GM12878 (cell line): ENCODE data around the gene KAT2B. TPM values are rescaled to one million over a fixed set of nuclear protein-coding genes. Genes with fewer than 3 reads are reported as not detected.

Source experiments
- ATAC-seq: fragments of 200-7000 bp; cut with Tn5 transposase; 3 replicates; pipeline ENCODE4 v1.9.1; 2020; ENCODE audit warnings: mild to moderate bottlenecking, moderate library complexity
- Bru-seq: library from RNA; stranded (reverse); fragments of 400-500 nt; gene quantifications from one replicate; lab custom pipeline; 2021; lab: Mats Ljungman, UMichigan
- BruChase-seq, 2 experiments: library from RNA; stranded (reverse); fragments of 400-500 nt; gene quantifications; one replicate each; lab custom pipeline; 2021; lab: Mats Ljungman, UMichigan
- BruUV-seq: library from RNA; stranded (reverse); fragments of 400-500 nt; replicated peaks from 2 replicates; lab custom pipeline; 2021; lab: Mats Ljungman, UMichigan
- CTCF ChIA-PET: fragments of 300-600 bp; sonication (Branson Sonifier 250); formaldehyde crosslinking; extraction: SDS; loops from one replicate; lab custom pipeline; 2021; ENCODE audit warnings: inconsistent platforms; lab: Yijun Ruan, JAX
- POLR2A ChIA-PET: fragments of 350-600 bp; formaldehyde crosslinking; extraction: SDS; loops from one replicate; lab custom pipeline; 2021; ENCODE audit warnings: inconsistent platforms; lab: Charles Lee
- RAD21 ChIA-PET: fragments of 300-600 bp; sonication (Branson Sonifier 250); formaldehyde crosslinking; loops from one replicate; lab custom pipeline; 2023; ENCODE audit warnings: antibody characterized with exemption; ENCODE audit not compliant: unreplicated experiment; lab: Charles Lee
- SMC1A ChIA-PET: fragments of 300-600 bp; sonication (Branson Sonifier 250); formaldehyde crosslinking; loops from one replicate; lab custom pipeline; 2023; ENCODE audit not compliant: unreplicated experiment, uncharacterized antibody; lab: Charles Lee
- DNase-seq: peaks from one replicate; pipeline ENCODE4 v3.0.0-alpha.2; 2011; ENCODE audit warnings: low read depth, low spot score
- FAIRE-seq: peaks from 3 replicates; lab custom pipeline; 2011; peaks lifted over from hg19 to GRCh38; lab: Jason Lieb, UNC
- H2AFZ ChIP-seq: 2 replicates; pipeline ENCODE4 v1.6.0; 2011; ENCODE audit warnings: low read depth, low read length, control low read depth; ENCODE audit not compliant: control insufficient read depth
- H3K27ac ChIP-seq: 2 replicates; pipeline ENCODE4 v1.5.1; 2011; ENCODE audit warnings: control low read depth; ENCODE audit not compliant: control insufficient read depth, insufficient read depth
- H3K27me3 ChIP-seq, 2 experiments: replicated peaks in 1 of 2; 2 replicates each; pipeline versions ENCODE4 v1.6.0 to v1.6.1; 2011; ENCODE audit warnings: low read length in 1 of 2; ENCODE audit not compliant: control insufficient read depth in 2 of 2, insufficient read depth in 2 of 2
- H3K36me3 ChIP-seq, 2 experiments: 2 replicates each; pipeline ENCODE4 v1.5.1; 2011; ENCODE audit warnings: low read length in 1 of 2; ENCODE audit not compliant: control insufficient read depth in 2 of 2, insufficient read depth in 2 of 2
- H3K4me1 ChIP-seq: 2 replicates; pipeline ENCODE4 v1.6.1; 2011; ENCODE audit warnings: mild to moderate bottlenecking, low read length, moderate library complexity, mixed read lengths; ENCODE audit not compliant: control insufficient read depth, insufficient read depth
- H3K4me2 ChIP-seq: 2 replicates; pipeline ENCODE4 v1.6.0; 2011; ENCODE audit warnings: control low read depth; ENCODE audit not compliant: control insufficient read depth, insufficient read depth
- H3K4me3 ChIP-seq: fragments of 200-600 bp; sonication (generic); 2 replicates; pipeline ENCODE4 v1.5.1; 2016
- H3K79me2 ChIP-seq: 2 replicates; pipeline ENCODE4 v1.6.0; 2011; ENCODE audit warnings: low read length; ENCODE audit not compliant: control insufficient read depth, insufficient read depth
- H3K9ac ChIP-seq: 2 replicates; pipeline ENCODE4 v1.8.0; 2011; ENCODE audit warnings: low read length, control low read depth, mixed read lengths; ENCODE audit not compliant: control insufficient read depth, insufficient read depth
- H3K9me3 ChIP-seq: replicated peaks from 3 replicates; pipeline ENCODE4 v1.5.1; 2011; ENCODE audit warnings: mild to moderate bottlenecking, low read length; ENCODE audit not compliant: control insufficient read depth, insufficient read depth
- H4K20me1 ChIP-seq: 2 replicates; pipeline ENCODE4 v1.6.0; 2011; ENCODE audit not compliant: control insufficient read depth, insufficient read depth
- CBX5 ChIP-seq: sonication (generic); IDR thresholded peaks from 2 replicates; pipeline ENCODE4 v1.6.1; 2016; ENCODE audit warnings: low read depth, moderate library complexity, mild to moderate bottlenecking, inconsistent platforms
- CTCF ChIP-seq, 3 experiments: IDR thresholded peaks in 2 of 3; conservative IDR thresholded peaks in 1 of 3; 2 replicates each; pipeline ENCODE4 v1.5.1; 2011; ENCODE audit warnings: low read depth in 3 of 3, low read length in 3 of 3, mild to moderate bottlenecking in 3 of 3, control low read depth in 2 of 3, moderate library complexity in 2 of 3, inconsistent platforms in 1 of 3, mixed read lengths in 1 of 3; ENCODE audit not compliant: control insufficient read depth in 2 of 3, insufficient read depth in 1 of 3; ENCODE audit errors: extremely low read depth in 1 of 3
- E2F8 ChIP-seq: fragments of 450-650 bp; IDR thresholded peaks from 2 replicates; pipeline ENCODE4 v1.6.1; 2018; ENCODE audit warnings: mild to moderate bottlenecking, low read depth, moderate library complexity; ENCODE audit not compliant: partially characterized antibody
- ETV6 ChIP-seq, 2 experiments: fragments of 450-650 bp in 1 of 2; IDR thresholded peaks in 1 of 2; conservative IDR thresholded peaks in 1 of 2; 2 replicates each; pipeline ENCODE4 v1.6.1; 2014; ENCODE audit warnings: antibody characterized with exemption in 1 of 2, borderline replicate concordance in 1 of 2, low read depth in 1 of 2, mild to moderate bottlenecking in 1 of 2, moderate library complexity in 1 of 2
- HSF1 ChIP-seq: fragments of 150-350 bp; IDR thresholded peaks from 2 replicates; pipeline ENCODE4 v1.6.1; 2014; ENCODE audit warnings: mild to moderate bottlenecking, low read depth, low read length
- POLR2AphosphoS2 ChIP-seq: IDR thresholded peaks from 2 replicates; pipeline ENCODE4 v1.6.1; 2011; ENCODE audit warnings: low read depth, mild to moderate bottlenecking, low read length, improper control_type of control experiment, moderate library complexity
- SPI1 ChIP-seq: IDR thresholded peaks from 2 replicates; pipeline ENCODE4 v1.6.1; 2011; ENCODE audit warnings: low read depth, mild to moderate bottlenecking, low read length, moderate library complexity, borderline replicate concordance; ENCODE audit not compliant: insufficient read depth
- TCF3 ChIP-seq: IDR thresholded peaks from 2 replicates; pipeline ENCODE4 v1.6.1; 2012; ENCODE audit warnings: low read depth, mild to moderate bottlenecking, low read length, borderline replicate concordance; ENCODE audit not compliant: insufficient read depth
- ZNF384 ChIP-seq: IDR thresholded peaks from 2 replicates; pipeline ENCODE4 v1.6.1; 2012; ENCODE audit warnings: low read depth, mild to moderate bottlenecking, low read length, improper control_type of control experiment, borderline replicate concordance
- WGBS: methylation state at CpG from one replicate; pipeline ENCODE4 v1.1.6; 2016; ENCODE audit warnings: low lambda C conversion rate; ENCODE audit not compliant: insufficient replicate concordance, insufficient coverage; ENCODE audit errors: missing lambda C conversion rate; 5-methylcytosine and 5-hydroxymethylcytosine counted together
- in situ Hi-C: fragments of 300-500 bp; cut with MboI; formaldehyde crosslinking; loops from 9 replicates; pipeline ENCODE4 v1.14.3; 2018; ENCODE audit warnings: mixed read lengths
- intact Hi-C: fragments of 100-400 bp; cut with micrococcal nuclease; formaldehyde crosslinking; loops from one replicate; pipeline ENCODE4 v1.14.2; 2022; ENCODE audit not compliant: unreplicated experiment
- long read RNA-seq, 2 experiments: library from polyadenylated mRNA; unstranded; transcript quantifications; one replicate each; pipeline ENCODE4 v2.0.0, GENCODE V29; 2019 to 2020
- polyA minus RNA-seq, 3 experiments: library from RNA; depleted of rRNA, polyadenylated mRNA; stranded (reverse); fragments of >200 nt; gene quantifications; 2 replicates each; pipeline ENCODE4 v1.2.3, GENCODE V29; 2011
- polyA plus RNA-seq, 11 experiments: library from polyadenylated mRNA; depleted of rRNA in 4 of 11; unstranded in 6 of 11; stranded (reverse) in 5 of 11; fragments of >200 nt; fragmentation: Nextera tagmentation in 4 of 11; fragmentation: Illumina TruSeq in 1 of 11; extraction: Ambion mirVana in 4 of 11; extraction: Trizol in 1 of 11; gene quantifications; 1 replicate in 1 of 11; 2 replicates in 10 of 11; pipeline versions ENCODE4 v1.2.1 to v1.2.3, GENCODE V29; 2011 to 2016; ENCODE audit warnings: inconsistent platforms in 2 of 11, missing spikeins in 2 of 11, low read depth in 1 of 11
- total RNA-seq, 4 experiments: library from RNA; depleted of rRNA in 3 of 4; stranded (reverse); fragments of >200 nt in 3 of 4; fragmentation: Illumina TruSeq in 1 of 4; extraction: Trizol in 1 of 4; gene quantifications; 2 replicates each; pipeline versions ENCODE4 v1.2.1 to v1.2.3, GENCODE V29; 2013 to 2021

The KAT2B gene
- 44.8 and 48.3 TPM in 2 replicates for total RNA-seq (2013; cell fraction: nucleolus; rRNA removed)
- 10.4 and 14.0 TPM in 2 replicates for total RNA-seq (2014; rRNA removed)
- 12.1 and 13.4 TPM in 2 replicates for total RNA-seq (2014; rRNA removed; fragmentation: Illumina TruSeq; extraction: Trizol)
- total RNA-seq (2021): 11.5 and 14.3 TPM in 2 replicates
- polyA plus RNA-seq (2011; ENCODE audit: low read depth): 3.4 TPM
- 15.2 and 24.0 TPM in 2 replicates for polyA plus RNA-seq (2011; rRNA removed)
- polyA plus RNA-seq (2011; cell fraction: cytosol; rRNA removed): 6.7 and 7.6 TPM in 2 replicates
- polyA plus RNA-seq (2011; cell fraction: nucleus; rRNA removed): 17.9 and 18.1 TPM in 2 replicates
- 5.1 and 6.6 TPM in 2 replicates for polyA plus RNA-seq (2012)
- 15.2 and 18.8 TPM in 2 replicates for polyA plus RNA-seq (2014; fragmentation: Illumina TruSeq; extraction: Trizol)
- 1 to 10 TPM; 2.9 to 4.3 TPM for polyA plus RNA-seq (2014; fragmentation: Nextera tagmentation; extraction: Ambion mirVana)
- 7.3 and 9.9 TPM in 2 replicates for polyA plus RNA-seq (2014; rRNA removed)
- 1 to 10 TPM; 3.7 to 4.3 TPM for polyA plus RNA-seq (2016; fragmentation: Nextera tagmentation; extraction: Ambion mirVana)
- 12.5 and 17.3 TPM in 2 replicates for polyA minus RNA-seq (2011; rRNA and poly(A)+ RNA removed)
- 3.9 and 7.5 TPM in 2 replicates for polyA minus RNA-seq (2011; cell fraction: cytosol; rRNA and poly(A)+ RNA removed)
- polyA minus RNA-seq (2011; cell fraction: nucleus; rRNA and poly(A)+ RNA removed): 8.8 and 12.7 TPM in 2 replicates
- percentile 68 among the genes with signal in this experiment for Bru-seq, nascent RNA
- percentile 72 among the genes with signal in this experiment for BruChase-seq, experiment 1, labeled RNA remaining after a 6-hour chase
- percentile 72 among the genes with signal in this experiment for BruChase-seq, experiment 2, labeled RNA remaining after a 2-hour chase
- long read RNA-seq, experiment 1: 0 reads
- long read RNA-seq, experiment 2, partial matches to known transcripts: 8 of 15 reads
- long read RNA-seq, experiment 2, other reads (novel, unspliced or antisense): 7 of 15 reads

GRCh38 chr3:20039765-20040547 is at the start of gene KAT2B:
TSS of gene KAT2B (plus strand) at chr3:20040446. CDS start at chr3:20040478, 32 bp downstream.
- WGBS: under 1% methylated on average over 35 of the region's 75 CpGs
- ChIA-PET POLR2A (interaction anchor here (0.9 to 6.0 kb wide), 4 partner anchors 39 to 148 kb away, joined by 3 to 48 read pairs (median 5); partner anchors contain the start of gene SGO1), CTCF (interaction anchor here (0.7 to 2.1 kb wide), 3 partner anchors 44 to 147 kb away, joined by 3 to 5 read pairs (median 5); no protein-coding TSS in a partner anchor), SMC1A (interaction anchor here (0.8 to 3.7 kb wide), 5 partner anchors 12 to 146 kb away, joined by 5 to 14 read pairs (median 12); partner anchors contain the start of gene SGO1), RAD21 (interaction anchor here (1.5 to 5.0 kb wide), 5 partner anchors 12 to 145 kb away, joined by 3 to 35 read pairs (median 11); partner anchors contain the start of gene SGO1)
- Histone ChIP-seq H3K4me1 (peaks cover 10% of the 10 kb centered on the region), H3K36me3 (no peaks in the 10 kb centered on the region), H3K27ac (peak within 1 kb of the TSS; percentile 79), H3K9ac (peak within 1 kb of the TSS; percentile 78), H3K79me2 (peaks cover 4% of the 10 kb centered on the region), H3K9me3 (no peaks in the 10 kb centered on the region), H3K4me3 (peak within 1 kb of the TSS; percentile 72), H3K27me3 (no peaks in the 10 kb centered on the region), H2AFZ (peak within 1 kb of the TSS; percentile 69), H4K20me1 (no peaks in the 10 kb centered on the region), H3K4me2 (peak within 1 kb of the TSS; percentile 80)
- BruUV-seq: no TSS peak
- ATAC-seq (peak; percentile 79), DNase-seq (no peak), FAIRE-seq (no peak)
- intact Hi-C loops (loop anchor here (1.0 to 10.0 kb wide), 5 partner anchors 87 to 285 kb away; partner anchors contain the start of genes RAB5A and SGO1), in situ Hi-C loops (loop anchor here (10.0 kb wide), 1 partner anchor 145 kb away; the partner anchor contains the start of gene SGO1)
- TF ChIP-seq POLR2AphosphoS2 (no peak), CTCF (IDR thresholded peaks at IDR 0.05 in 2 of 3, conservative IDR thresholded peaks at IDR 0.05 in 1 of 3; ENCODE audit: control insufficient read depth in 2 of 3, extremely low read depth in 1 of 3, insufficient read depth in 1 of 3, low read depth in 3 of 3, low read length in 3 of 3) (peak; percentile 42 to 78 (median 66)), HSF1 (no peak), TCF3 (0 out of 2 replicates have a peak, but pooled peaks have one; percentile 24), SPI1 (no peak), E2F8 (no peak), ZNF384 (no peak), CBX5 (0 out of 2 replicates have a peak, but pooled peaks have one; percentile 53), ETV6 (conservative IDR thresholded peaks at IDR 0.05 in 1 of 2, IDR thresholded peaks at IDR 0.05 in 1 of 2; ENCODE audit: borderline replicate concordance in 1 of 2, low read depth in 1 of 2) (no peak)
